ENCODE data around the gene EEFSEC.

DNA sequence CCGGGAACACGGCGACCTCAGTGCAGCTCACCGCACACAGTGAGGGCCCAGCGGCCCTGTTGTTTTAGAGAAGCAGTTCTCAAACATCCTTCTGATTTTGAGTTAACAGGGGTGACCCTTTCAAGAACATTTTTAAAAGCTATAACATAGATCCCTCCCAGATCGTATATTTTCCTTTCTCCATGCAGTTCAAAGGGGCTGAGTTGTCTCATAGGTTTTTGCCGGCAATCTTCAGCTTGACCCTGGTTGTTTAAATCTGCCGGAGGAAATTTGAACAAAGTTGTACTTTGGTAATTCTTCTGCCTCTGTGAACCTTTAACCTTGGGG is 14.3 kb downstream of the EEFSEC start:
- TF ChIP-seq POLR2A (IDR thresholded peaks at IDR 0.05), result no peak
- TF ChIP-seq, protein P1, sequence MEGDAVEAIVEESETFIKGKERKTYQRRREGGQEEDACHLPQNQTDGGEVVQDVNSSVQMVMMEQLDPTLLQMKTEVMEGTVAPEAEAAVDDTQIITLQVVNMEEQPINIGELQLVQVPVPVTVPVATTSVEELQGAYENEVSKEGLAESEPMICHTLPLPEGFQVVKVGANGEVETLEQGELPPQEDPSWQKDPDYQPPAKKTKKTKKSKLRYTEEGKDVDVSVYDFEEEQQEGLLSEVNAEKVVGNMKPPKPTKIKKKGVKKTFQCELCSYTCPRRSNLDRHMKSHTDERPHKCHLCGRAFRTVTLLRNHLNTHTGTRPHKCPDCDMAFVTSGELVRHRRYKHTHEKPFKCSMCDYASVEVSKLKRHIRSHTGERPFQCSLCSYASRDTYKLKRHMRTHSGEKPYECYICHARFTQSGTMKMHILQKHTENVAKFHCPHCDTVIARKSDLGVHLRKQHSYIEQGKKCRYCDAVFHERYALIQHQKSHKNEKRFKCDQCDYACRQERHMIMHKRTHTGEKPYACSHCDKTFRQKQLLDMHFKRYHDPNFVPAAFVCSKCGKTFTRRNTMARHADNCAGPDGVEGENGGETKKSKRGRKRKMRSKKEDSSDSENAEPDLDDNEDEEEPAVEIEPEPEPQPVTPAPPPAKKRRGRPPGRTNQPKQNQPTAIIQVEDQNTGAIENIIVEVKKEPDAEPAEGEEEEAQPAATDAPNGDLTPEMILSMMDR (IDR thresholded peaks at IDR 0.05), result no peak
